ENCODE measurements around the gene MTARC2.
A peak's percentile ranks its signal among the peaks of the same experiment; 100 is the strongest.

The MTARC2 gene

GRCh38 chr1:220811695-220812094 is 63.6 kb downstream of the MTARC2 start:
- H3K27me3 ChIP-seq (ENCODE audit: control insufficient read depth in 1 of 2, insufficient read depth in 1 of 2, low read length in 2 of 2): peaks cover 0 to 18% of the 10 kb centered on the region in 2 experiments
- no peak overlapping the region for H2BK15ac ChIP-seq (ENCODE audit: low read depth, poor library complexity, severe bottlenecking)
- no peaks in the 10 kb centered on the region for H3K9me3 ChIP-seq (ENCODE audit: control insufficient read depth, low read length)
- H4K8ac ChIP-seq (ENCODE audit: low read length): no peak overlapping the region
- no peak overlapping the region for H3K4ac ChIP-seq (ENCODE audit: low read depth in 1 of 2, low read length in 2 of 2)
- peaks cover 17% of the 10 kb centered on the region for H3K4me1 ChIP-seq (ENCODE audit: control insufficient read depth, insufficient read depth, low read depth, low read length)
- DNase-seq: no peak
- peak overlapping the region; percentile 29 for H2BK120ac ChIP-seq (ENCODE audit: low read depth, low read length)
- no peaks in the 10 kb centered on the region for H3K79me1 ChIP-seq (replicated peaks; ENCODE audit: low read length, poor library complexity, severe bottlenecking)
- no peak overlapping the region for H2AK5ac ChIP-seq (ENCODE audit: low read length, severe bottlenecking)
- H3K23ac ChIP-seq (ENCODE audit: low read length in 2 of 2): no peak overlapping the region
- H2BK5ac ChIP-seq (ENCODE audit: low read depth, low read length, poor library complexity, severe bottlenecking): no peak overlapping the region
- no peak overlapping the region for H4K91ac ChIP-seq (ENCODE audit: low read length)
- H2BK12ac ChIP-seq (ENCODE audit: low read length in 2 of 2): peak overlapping the region; percentile 29 to 46
- H3K18ac ChIP-seq (ENCODE audit: low read depth in 1 of 2, low read length in 2 of 2): peak overlapping the region in 1 of 2 experiments; percentile 13
- no peak overlapping the region for H3K27ac ChIP-seq (ENCODE audit: low read length, poor library complexity, severe bottlenecking)
- H3K14ac ChIP-seq (ENCODE audit: low read length in 2 of 2): no peak overlapping the region
- no peak overlapping the region for H3K9ac ChIP-seq (ENCODE audit: low read length)
- 90% methylated on average over 5 of the region's 5 CpGs for WGBS
- H3K4me2 ChIP-seq (ENCODE audit: low read length, poor library complexity, severe bottlenecking): no peak overlapping the region
- no peak overlapping the region for H2AFZ ChIP-seq (ENCODE audit: low read depth, low read length)
- peaks cover 0 to under 1% of the 10 kb centered on the region in 2 experiments for H3K36me3 ChIP-seq (ENCODE audit: control insufficient read depth in 1 of 2, insufficient read depth in 2 of 2, low read depth in 1 of 2, low read length in 2 of 2)
- H3K4me3 ChIP-seq (ENCODE audit: insufficient read depth in 1 of 2, low read depth in 1 of 2, low read length in 2 of 2): no peak overlapping the region

GRCh38 chr1:220812308-220812707 is 64.2 kb downstream of the MTARC2 start:
- Histone ChIP-seq H3K79me1 (replicated peaks; ENCODE audit: low read length, poor library complexity, severe bottlenecking) (no peaks in the 10 kb centered on the region), H2BK15ac (ENCODE audit: low read depth, poor library complexity, severe bottlenecking) (no peak overlapping the region), H4K8ac (ENCODE audit: low read length) (no peak overlapping the region), H3K4me1 (ENCODE audit: control insufficient read depth, insufficient read depth, low read depth, low read length) (peaks cover 17% of the 10 kb centered on the region), H3K4ac (ENCODE audit: low read depth in 1 of 2, low read length in 2 of 2) (peak overlapping the region in 1 of 2 experiments; percentile 29), H2BK5ac (ENCODE audit: low read depth, low read length, poor library complexity, severe bottlenecking) (no peak overlapping the region), H3K4me3 (ENCODE audit: insufficient read depth in 1 of 2, low read depth in 1 of 2, low read length in 2 of 2) (no peak overlapping the region), H4K91ac (ENCODE audit: low read length) (no peak overlapping the region), H3K9ac (ENCODE audit: low read length) (no peak overlapping the region), H2AFZ (ENCODE audit: low read depth, low read length) (no peak overlapping the region), H2BK12ac (ENCODE audit: low read length in 2 of 2) (peak overlapping the region in 1 of 2 experiments; percentile 23), H3K23ac (ENCODE audit: low read length in 2 of 2) (no peak overlapping the region), H3K9me3 (ENCODE audit: control insufficient read depth, low read length) (no peaks in the 10 kb centered on the region), H3K14ac (ENCODE audit: low read length in 2 of 2) (no peak overlapping the region), H2AK5ac (ENCODE audit: low read length, severe bottlenecking) (no peak overlapping the region), H3K27me3 (ENCODE audit: control insufficient read depth in 1 of 2, insufficient read depth in 1 of 2, low read length in 2 of 2) (peaks cover 0 to 18% of the 10 kb centered on the region in 2 experiments), H3K27ac (ENCODE audit: low read length, poor library complexity, severe bottlenecking) (no peak overlapping the region), H3K4me2 (ENCODE audit: low read length, poor library complexity, severe bottlenecking) (no peak overlapping the region), H3K36me3 (ENCODE audit: control insufficient read depth in 1 of 2, insufficient read depth in 2 of 2, low read depth in 1 of 2, low read length in 2 of 2) (no peaks in the 10 kb centered on the region), H2BK120ac (ENCODE audit: low read depth, low read length) (no peak overlapping the region), H3K18ac (ENCODE audit: low read depth in 1 of 2, low read length in 2 of 2) (peak overlapping the region in 1 of 2 experiments; percentile 13)
- WGBS: 64% methylated on average over 6 of the region's 6 CpGs
- DNase-seq: no peak

GRCh38 chr1:220813013-220813412 is 64.9 kb downstream of the MTARC2 start:
- Histone ChIP-seq H3K23ac (ENCODE audit: low read length in 2 of 2) (no peak overlapping the region), H3K4me1 (ENCODE audit: control insufficient read depth, insufficient read depth, low read depth, low read length) (peaks cover 14% of the 10 kb centered on the region), H3K9ac (ENCODE audit: low read length) (no peak overlapping the region), H2BK15ac (ENCODE audit: low read depth, poor library complexity, severe bottlenecking) (no peak overlapping the region), H4K91ac (ENCODE audit: low read length) (no peak overlapping the region), H3K4ac (ENCODE audit: low read depth in 1 of 2, low read length in 2 of 2) (peak overlapping the region in 1 of 2 experiments; percentile 40), H3K36me3 (ENCODE audit: control insufficient read depth in 1 of 2, insufficient read depth in 2 of 2, low read depth in 1 of 2, low read length in 2 of 2) (no peaks in the 10 kb centered on the region), H3K4me3 (ENCODE audit: insufficient read depth in 1 of 2, low read depth in 1 of 2, low read length in 2 of 2) (no peak overlapping the region), H3K14ac (ENCODE audit: low read length in 2 of 2) (no peak overlapping the region), H2BK120ac (ENCODE audit: low read depth, low read length) (no peak overlapping the region), H3K27me3 (ENCODE audit: control insufficient read depth in 1 of 2, insufficient read depth in 1 of 2, low read length in 2 of 2) (peaks cover 0 to 14% of the 10 kb centered on the region in 2 experiments), H4K8ac (ENCODE audit: low read length) (no peak overlapping the region), H3K9me3 (ENCODE audit: control insufficient read depth, low read length) (no peaks in the 10 kb centered on the region), H3K79me1 (replicated peaks; ENCODE audit: low read length, poor library complexity, severe bottlenecking) (no peaks in the 10 kb centered on the region), H2BK5ac (ENCODE audit: low read depth, low read length, poor library complexity, severe bottlenecking) (no peak overlapping the region), H2AFZ (ENCODE audit: low read depth, low read length) (no peak overlapping the region), H2AK5ac (ENCODE audit: low read length, severe bottlenecking) (no peak overlapping the region), H3K4me2 (ENCODE audit: low read length, poor library complexity, severe bottlenecking) (no peak overlapping the region), H3K27ac (ENCODE audit: low read length, poor library complexity, severe bottlenecking) (no peak overlapping the region), H3K18ac (ENCODE audit: low read depth in 1 of 2, low read length in 2 of 2) (peak overlapping the region in 1 of 2 experiments; percentile 7), H2BK12ac (ENCODE audit: low read length in 2 of 2) (peak overlapping the region; percentile 2 to 75)
- 71% methylated on average over 12 of the region's 12 CpGs for WGBS
- DNase-seq: peak; percentile 69

GRCh38 chr1:220815409-220815808 is 67.3 kb downstream of the MTARC2 start:
- Histone ChIP-seq H2AK5ac (ENCODE audit: low read length, severe bottlenecking) (no peak overlapping the region), H4K91ac (ENCODE audit: low read length) (peak overlapping the region; percentile 75), H3K4me1 (ENCODE audit: control insufficient read depth, insufficient read depth, low read depth, low read length) (peaks cover 4% of the 10 kb centered on the region), H2BK120ac (ENCODE audit: low read depth, low read length) (peak overlapping the region; percentile 50), H3K9me3 (ENCODE audit: control insufficient read depth, low read length) (no peaks in the 10 kb centered on the region), H2BK5ac (ENCODE audit: low read depth, low read length, poor library complexity, severe bottlenecking) (no peak overlapping the region), H3K18ac (ENCODE audit: low read depth in 1 of 2, low read length in 2 of 2) (peak overlapping the region; percentile 37 to 55), H2AFZ (ENCODE audit: low read depth, low read length) (no peak overlapping the region), H4K8ac (ENCODE audit: low read length) (peak overlapping the region; percentile 27), H3K23ac (ENCODE audit: low read length in 2 of 2) (no peak overlapping the region), H3K4me2 (ENCODE audit: low read length, poor library complexity, severe bottlenecking) (no peak overlapping the region), H3K4ac (ENCODE audit: low read depth in 1 of 2, low read length in 2 of 2) (peak overlapping the region in 1 of 2 experiments; percentile 12), H2BK12ac (ENCODE audit: low read length in 2 of 2) (peak overlapping the region in 1 of 2 experiments; percentile 75), H3K4me3 (ENCODE audit: insufficient read depth in 1 of 2, low read depth in 1 of 2, low read length in 2 of 2) (no peak overlapping the region), H3K9ac (ENCODE audit: low read length) (no peak overlapping the region), H3K36me3 (ENCODE audit: control insufficient read depth in 1 of 2, insufficient read depth in 2 of 2, low read depth in 1 of 2, low read length in 2 of 2) (no peaks in the 10 kb centered on the region), H3K79me1 (replicated peaks; ENCODE audit: low read length, poor library complexity, severe bottlenecking) (no peaks in the 10 kb centered on the region), H3K27me3 (ENCODE audit: control insufficient read depth in 1 of 2, insufficient read depth in 1 of 2, low read length in 2 of 2) (peaks cover 0 to 6% of the 10 kb centered on the region in 2 experiments), H2BK15ac (ENCODE audit: low read depth, poor library complexity, severe bottlenecking) (no peak overlapping the region), H3K27ac (ENCODE audit: low read length, poor library complexity, severe bottlenecking) (no peak overlapping the region), H3K14ac (ENCODE audit: low read length in 2 of 2) (no peak overlapping the region)
- DNase-seq: no peak
- 70% methylated on average over 2 of the region's 2 CpGs for WGBS

Data from mesenchymal stem cell (in vitro differentiated cells and primary cell).